GM13976 (cell line): Measurements from ENCODE around the gene SMIM20.
A peak's percentile ranks its signal among the peaks of the same experiment; 100 is the strongest.

Source experiments
- DNase-seq: peaks from one replicate; pipeline ENCODE4 v3.0.0; 2012; ENCODE audit warnings: low spot score
- CTCF ChIP-seq: IDR thresholded peaks from 2 replicates; pipeline ENCODE4 v1.5.1; 2012; ENCODE audit warnings: borderline replicate concordance, mild to moderate bottlenecking; ENCODE audit not compliant: insufficient read depth; ENCODE audit errors: extremely low read depth, missing control alignments, control extremely low read depth
- in situ Hi-C: fragments of 300-500 bp; cut with MboI; formaldehyde crosslinking; loops from one replicate; pipeline ENCODE4 v1.12.0; 2022; ENCODE audit warnings: low sequenced_read_pairs, mixed read lengths, inconsistent platforms; ENCODE audit not compliant: unreplicated experiment

The SMIM20 gene

DNA sequence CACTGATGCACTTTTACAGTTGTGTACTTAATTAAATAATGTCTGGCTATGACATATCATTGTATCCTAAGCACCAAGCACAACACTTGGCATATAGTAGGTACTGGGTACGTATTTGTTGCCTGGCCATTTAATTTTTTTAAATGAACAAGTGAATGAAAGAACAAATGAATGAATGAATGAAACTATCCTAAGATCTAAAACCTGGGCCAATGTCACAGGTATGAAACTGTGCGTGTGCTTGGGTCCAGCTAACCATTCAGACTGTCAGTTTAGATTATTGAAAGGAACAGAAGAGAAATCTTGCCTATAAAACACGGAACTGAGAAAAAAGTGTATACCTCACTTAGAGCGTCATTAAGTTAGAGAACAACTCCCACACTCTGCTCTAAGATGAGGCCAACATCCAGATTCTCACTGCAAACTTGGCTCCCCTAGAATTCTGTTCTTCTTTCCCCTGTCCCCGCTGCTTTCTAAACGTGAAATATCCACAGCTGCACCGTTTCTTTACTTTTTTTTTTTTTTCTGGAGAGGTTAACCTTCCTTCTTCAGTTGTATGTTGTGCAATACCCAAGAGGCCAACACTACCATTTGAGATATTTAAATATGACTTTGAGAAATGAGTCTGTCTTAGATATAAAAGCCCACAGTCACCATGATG, 33.9 kb upstream of the SMIM20 start:
- TF ChIP-seq CTCF: no peak
- DNase-seq: peak; percentile 55
- in situ Hi-C loops: no loop called here

- no peak for TF ChIP-seq CTCF
- in situ Hi-C loops: no loop called here
- DNase-seq: no peak
These were observed 32.8 kb upstream of the SMIM20 start for GRCh38 chr4:25881193-25881592.

DNA sequence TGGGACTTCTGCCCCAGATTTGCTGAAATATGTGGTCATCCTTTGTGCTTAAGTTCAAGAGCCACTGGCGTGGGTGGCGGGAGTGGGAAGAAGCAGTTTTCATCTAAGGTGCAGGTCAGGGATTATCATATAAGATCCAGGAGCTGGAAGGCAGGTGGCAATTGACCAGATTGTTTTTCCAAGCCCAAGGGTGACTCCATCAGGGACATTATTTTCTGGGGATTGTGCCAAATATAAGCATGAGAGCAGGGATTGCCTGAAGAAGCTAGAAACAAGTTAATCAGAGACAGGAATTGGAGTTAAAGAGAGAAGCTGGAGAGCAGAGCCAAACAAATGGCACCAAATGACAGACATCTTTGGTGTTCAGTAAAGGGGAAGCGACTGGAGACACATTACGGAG, 31.8 kb upstream of the SMIM20 start:
- no peak for TF ChIP-seq CTCF
- in situ Hi-C loops: no loop called here
- DNase-seq: no peak

- TF ChIP-seq CTCF: no peak
- no peak for DNase-seq
- in situ Hi-C loops: no loop called here
These were observed 30.5 kb upstream of the SMIM20 start for GRCh38 chr4:25883565-25883964.

GRCh38 chr4:25884031-25884782, 29.8 kb upstream of the SMIM20 start:
- no peak for DNase-seq
- in situ Hi-C loops: no loop called here
- no peak for TF ChIP-seq CTCF

DNA sequence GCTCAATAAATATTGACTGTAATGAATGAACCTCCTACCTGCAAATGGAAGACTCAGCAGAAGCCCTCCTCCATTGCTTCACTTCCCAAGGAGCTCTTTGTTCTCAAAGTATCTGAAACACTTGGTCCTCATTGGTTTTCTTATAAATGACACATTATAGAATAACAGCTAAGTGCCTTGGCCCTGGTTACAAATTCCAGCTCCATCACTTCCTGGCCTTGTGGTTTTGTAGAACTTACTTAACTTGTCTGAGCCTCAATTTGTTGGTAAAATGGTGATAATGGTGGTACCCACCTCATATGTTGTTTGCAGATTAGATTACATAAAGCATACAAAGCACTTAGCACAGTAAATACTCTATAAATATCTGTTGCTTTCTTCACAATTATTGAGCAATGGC, 25.2 kb upstream of the SMIM20 start:
- DNase-seq: no peak

More for the DNA sequence above, 25.2 kb upstream of the SMIM20 start:
- no peak for TF ChIP-seq CTCF
- in situ Hi-C loops: no loop called here
